K562 (cell line): ENCODE results near the gene CDR2L. TPM values are rescaled to one million over a fixed set of nuclear protein-coding genes. Genes with fewer than 3 reads are reported as not detected.

Experiments
- ARID1B ChIP-seq: fragments of 450-650 bp; IDR thresholded peaks from 2 replicates; pipeline ENCODE4 v1.6.1; 2016; ENCODE audit warnings: antibody characterized with exemption, mild to moderate bottlenecking, inconsistent platforms
- CCNT2 ChIP-seq: IDR thresholded peaks from 2 replicates; pipeline ENCODE4 v1.6.1; 2011; ENCODE audit warnings: borderline replicate concordance, low read depth, mild to moderate bottlenecking, moderate library complexity, mixed read lengths, low read length; ENCODE audit not compliant: insufficient read length; ENCODE audit errors: extremely low read depth
- FOXA1 ChIP-seq: fragments of 450-650 bp; IDR thresholded peaks from 2 replicates; pipeline ENCODE4 v1.6.1; 2016; ENCODE audit warnings: mild to moderate bottlenecking, borderline replicate concordance
- HDAC6 ChIP-seq: IDR thresholded peaks from 2 replicates; pipeline ENCODE4 v1.6.1; 2012; ENCODE audit warnings: low read depth, mild to moderate bottlenecking, control low read depth, inconsistent platforms, low read length, moderate library complexity
- KLF6 ChIP-seq: fragments of 250-450 bp; sonication (Bioruptor Pico); IDR thresholded peaks from 2 replicates; pipeline ENCODE4 v1.4.0; 2020; ENCODE audit warnings: mild to moderate bottlenecking, moderate library complexity, borderline replicate concordance
- MAZ ChIP-seq, 2 experiments: fragments of 450-650 bp in 1 of 2; sonication (generic) in 1 of 2; formaldehyde crosslinking; IDR thresholded peaks in 1 of 2; conservative IDR thresholded peaks in 1 of 2; 2 replicates each; pipeline versions ENCODE4 v1.4.0 to v1.5.0; 2020; ENCODE audit warnings: mild to moderate bottlenecking in 1 of 2, missing genetic modification reagents in 1 of 2
- MYBL2 ChIP-seq, 2 experiments: fragments of 450-650 bp in 1 of 2; sonication (generic) in 1 of 2; formaldehyde crosslinking in 1 of 2; IDR thresholded peaks; 2 replicates each; pipeline versions ENCODE4 v1.6.1 to v1.8.1; 2017 to 2022; ENCODE audit warnings: borderline replicate concordance in 1 of 2, inconsistent platforms in 1 of 2, low read depth in 1 of 2, mild to moderate bottlenecking in 1 of 2, missing genetic modification reagents in 1 of 2, moderate library complexity in 1 of 2
- NELFE ChIP-seq: IDR thresholded peaks from 2 replicates; pipeline ENCODE4 v1.6.1; 2011; ENCODE audit warnings: mild to moderate bottlenecking; ENCODE audit not compliant: insufficient read depth, insufficient read length
- POLR3G ChIP-seq: IDR thresholded peaks from 2 replicates; pipeline ENCODE4 v1.6.1; 2011; ENCODE audit not compliant: insufficient read length, insufficient replicate concordance; ENCODE audit errors: extremely low read depth
- SMARCB1 ChIP-seq: IDR thresholded peaks from 2 replicates; pipeline ENCODE4 v1.6.1; 2011; ENCODE audit warnings: improper control_type of control experiment, low read depth; ENCODE audit not compliant: insufficient read length
- SREBF2 ChIP-seq: sonication (generic); formaldehyde crosslinking; IDR thresholded peaks from 2 replicates; pipeline ENCODE4 v1.4.0; 2020; ENCODE audit warnings: mild to moderate bottlenecking, missing genetic modification reagents
- XRCC4 ChIP-seq: IDR thresholded peaks from one replicate; pipeline ENCODE4 v1.6.1; 2011; ENCODE audit not compliant: insufficient read depth, insufficient read length; ENCODE audit errors: extremely low read depth
- ZC3H8 ChIP-seq: fragments of 450-650 bp; IDR thresholded peaks from 2 replicates; pipeline ENCODE4 v1.6.1; 2017
- ZFP36 ChIP-seq: fragments of 150-350 bp; IDR thresholded peaks from 2 replicates; pipeline ENCODE4 v1.6.1; 2018; ENCODE audit warnings: low read length, low read depth; ENCODE audit not compliant: partially characterized antibody
- ZNF12 ChIP-seq: sonication (generic); formaldehyde crosslinking; IDR thresholded peaks from 2 replicates; pipeline ENCODE4 v1.4.0; 2020; ENCODE audit warnings: mild to moderate bottlenecking, missing genetic modification reagents
- ZNF551 ChIP-seq: fragments of 250-450 bp; sonication (Bioruptor Pico); IDR thresholded peaks from 2 replicates; pipeline ENCODE4 v1.5.0; 2021; ENCODE audit warnings: mild to moderate bottlenecking, moderate library complexity
- ZNF57 ChIP-seq: fragments of 450-650 bp; formaldehyde crosslinking; IDR thresholded peaks from 2 replicates; pipeline ENCODE4 v1.4.0; 2020; ENCODE audit warnings: mild to moderate bottlenecking, moderate library complexity
- ZNF655 ChIP-seq: fragments of 250-450 bp; sonication (Bioruptor Pico); IDR thresholded peaks from 2 replicates; pipeline ENCODE4 v1.5.0; 2021
- ZNF778 ChIP-seq: fragments of 450-650 bp; formaldehyde crosslinking; IDR thresholded peaks from 2 replicates; pipeline ENCODE4 v1.4.0; 2020; ENCODE audit warnings: mild to moderate bottlenecking, moderate library complexity
- polyA plus RNA-seq, 8 experiments: library from polyadenylated mRNA; depleted of rRNA in 4 of 8; stranded (reverse) in 5 of 8; unstranded in 3 of 8; fragments of >200 nt; fragmentation: Nextera tagmentation in 2 of 8; fragmentation: Illumina TruSeq in 1 of 8; extraction: Ambion mirVana in 2 of 8; extraction: Trizol in 1 of 8; gene quantifications; 2 replicates each; pipeline versions ENCODE4 v1.2.1 to v1.2.3, GENCODE V29; 2011 to 2014; ENCODE audit warnings: inconsistent platforms in 1 of 8, missing spikeins in 1 of 8
- total RNA-seq, 7 experiments: library from RNA; depleted of rRNA in 6 of 7; stranded (reverse); fragments of >200 nt in 6 of 7; fragmentation: Illumina TruSeq in 2 of 7; extraction: Trizol in 2 of 7; gene quantifications; 2 replicates each; pipeline versions ENCODE4 v1.2.1 to v1.2.3, GENCODE V29; 2011 to 2021; ENCODE audit warnings: low replicate concordance in 1 of 7
- TF ChIP-seq, protein P1 (sequence below), 2 experiments: fragments of 450-650 bp in 1 of 2; IDR thresholded peaks; 2 replicates each; pipeline ENCODE4 v1.6.1; 2011 to 2017; ENCODE audit warnings: low read depth in 2 of 2, antibody characterized with exemption in 1 of 2, borderline replicate concordance in 1 of 2, low read length in 1 of 2, mild to moderate bottlenecking in 1 of 2, mixed read lengths in 1 of 2; ENCODE audit not compliant: control insufficient read depth in 1 of 2
- TF ChIP-seq, protein P2 (sequence below): fragments of 150-350 bp; conservative IDR thresholded peaks from 2 replicates; pipeline ENCODE4 v1.6.1; 2014; ENCODE audit warnings: low read length

Gene CDR2L
- total and polyA plus RNA-seq, 9 of the 15 experiments (the other 6 are each of a cell fraction or from before 2014, with no cell fraction given), result 2.7 to 16.0 (median 7.3) TPM

GRCh38 chr17:75034236-75034908 lies 46.9 kb downstream of the CDR2L start (continued):
- TF ChIP-seq, protein P1, sequence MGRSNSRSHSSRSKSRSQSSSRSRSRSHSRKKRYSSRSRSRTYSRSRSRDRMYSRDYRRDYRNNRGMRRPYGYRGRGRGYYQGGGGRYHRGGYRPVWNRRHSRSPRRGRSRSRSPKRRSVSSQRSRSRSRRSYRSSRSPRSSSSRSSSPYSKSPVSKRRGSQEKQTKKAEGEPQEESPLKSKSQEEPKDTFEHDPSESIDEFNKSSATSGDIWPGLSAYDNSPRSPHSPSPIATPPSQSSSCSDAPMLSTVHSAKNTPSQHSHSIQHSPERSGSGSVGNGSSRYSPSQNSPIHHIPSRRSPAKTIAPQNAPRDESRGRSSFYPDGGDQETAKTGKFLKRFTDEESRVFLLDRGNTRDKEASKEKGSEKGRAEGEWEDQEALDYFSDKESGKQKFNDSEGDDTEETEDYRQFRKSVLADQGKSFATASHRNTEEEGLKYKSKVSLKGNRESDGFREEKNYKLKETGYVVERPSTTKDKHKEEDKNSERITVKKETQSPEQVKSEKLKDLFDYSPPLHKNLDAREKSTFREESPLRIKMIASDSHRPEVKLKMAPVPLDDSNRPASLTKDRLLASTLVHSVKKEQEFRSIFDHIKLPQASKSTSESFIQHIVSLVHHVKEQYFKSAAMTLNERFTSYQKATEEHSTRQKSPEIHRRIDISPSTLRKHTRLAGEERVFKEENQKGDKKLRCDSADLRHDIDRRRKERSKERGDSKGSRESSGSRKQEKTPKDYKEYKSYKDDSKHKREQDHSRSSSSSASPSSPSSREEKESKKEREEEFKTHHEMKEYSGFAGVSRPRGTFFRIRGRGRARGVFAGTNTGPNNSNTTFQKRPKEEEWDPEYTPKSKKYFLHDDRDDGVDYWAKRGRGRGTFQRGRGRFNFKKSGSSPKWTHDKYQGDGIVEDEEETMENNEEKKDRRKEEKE (IDR thresholded peaks at IDR 0.05; ENCODE audit: borderline replicate concordance in 1 of 2, control insufficient read depth in 1 of 2, low read depth in 2 of 2, low read length in 1 of 2), result no peak
- TF ChIP-seq FOXA1, result no peak
- TF ChIP-seq ZC3H8, result no peak
- TF ChIP-seq, protein P2, sequence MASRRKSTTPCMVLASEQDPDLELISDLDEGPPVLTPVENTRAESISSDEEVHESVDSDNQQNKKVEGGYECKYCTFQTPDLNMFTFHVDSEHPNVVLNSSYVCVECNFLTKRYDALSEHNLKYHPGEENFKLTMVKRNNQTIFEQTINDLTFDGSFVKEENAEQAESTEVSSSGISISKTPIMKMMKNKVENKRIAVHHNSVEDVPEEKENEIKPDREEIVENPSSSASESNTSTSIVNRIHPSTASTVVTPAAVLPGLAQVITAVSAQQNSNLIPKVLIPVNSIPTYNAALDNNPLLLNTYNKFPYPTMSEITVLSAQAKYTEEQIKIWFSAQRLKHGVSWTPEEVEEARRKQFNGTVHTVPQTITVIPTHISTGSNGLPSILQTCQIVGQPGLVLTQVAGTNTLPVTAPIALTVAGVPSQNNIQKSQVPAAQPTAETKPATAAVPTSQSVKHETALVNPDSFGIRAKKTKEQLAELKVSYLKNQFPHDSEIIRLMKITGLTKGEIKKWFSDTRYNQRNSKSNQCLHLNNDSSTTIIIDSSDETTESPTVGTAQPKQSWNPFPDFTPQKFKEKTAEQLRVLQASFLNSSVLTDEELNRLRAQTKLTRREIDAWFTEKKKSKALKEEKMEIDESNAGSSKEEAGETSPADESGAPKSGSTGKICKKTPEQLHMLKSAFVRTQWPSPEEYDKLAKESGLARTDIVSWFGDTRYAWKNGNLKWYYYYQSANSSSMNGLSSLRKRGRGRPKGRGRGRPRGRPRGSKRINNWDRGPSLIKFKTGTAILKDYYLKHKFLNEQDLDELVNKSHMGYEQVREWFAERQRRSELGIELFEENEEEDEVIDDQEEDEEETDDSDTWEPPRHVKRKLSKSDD, result no peak
- no peak for TF ChIP-seq POLR3G
- TF ChIP-seq MAZ (CRISPR knock-in tag; conservative IDR thresholded peaks at IDR 0.05 in 1 of 2, IDR thresholded peaks at IDR 0.05 in 1 of 2), result peak; percentile 61 to 84; a peak in 3 of 4 replicates
- no peak for TF ChIP-seq NELFE
- no peak for TF ChIP-seq ZNF778 (CRISPR knock-in tag)
- TF ChIP-seq ZNF57 (CRISPR knock-in tag), result no peak
- TF ChIP-seq CCNT2, result no peak
- peak; percentile 80 for TF ChIP-seq ZNF12
- no peak for TF ChIP-seq ZFP36
- TF ChIP-seq HDAC6, result 0 out of 2 replicates have a peak, but pooled peaks have one; percentile 90
- TF ChIP-seq KLF6 (CRISPR knock-in tag), result no peak
- no peak for TF ChIP-seq SMARCB1
- no peak for TF ChIP-seq ZNF551 (CRISPR knock-in tag)
- TF ChIP-seq XRCC4, result no peak
- no peak for TF ChIP-seq MYBL2 (IDR thresholded peaks at IDR 0.05; ENCODE audit: low read depth)
- no peak for TF ChIP-seq MYBL2 (CRISPR knock-in tag; IDR thresholded peaks at IDR 0.05; ENCODE audit: borderline replicate concordance)
- TF ChIP-seq SREBF2 (CRISPR knock-in tag), result no peak
- no peak; the same call in 1 of the 2 replicates for TF ChIP-seq ARID1B
- TF ChIP-seq ZNF655 (CRISPR knock-in tag), result no peak
